Ascending aorta (tissue), 2 donors: Measurements from ENCODE around the gene BEND5. TPM values are rescaled to one million over a fixed set of nuclear protein-coding genes. Genes with fewer than 3 reads are reported as not detected.

ENCODE experiments used
- DNase-seq, 2 donors: peaks; one replicate each; pipeline ENCODE4 v3.0.0-alpha.2; 2019; ENCODE audit warnings: low spot score in 2 of 2
- H3K27ac ChIP-seq, 2 donors: fragments of 200-600 bp; sonication (generic); one replicate each; pipeline ENCODE4 v1.5.1; 2016 to 2017; ENCODE audit warnings: mild to moderate bottlenecking in 1 of 2
- H3K27me3 ChIP-seq: fragments of 200-600 bp; sonication (generic); one replicate; pipeline ENCODE4 v1.5.1; 2017
- H3K36me3 ChIP-seq, 2 donors: fragments of 200-600 bp; sonication (generic); one replicate each; pipeline ENCODE4 v1.5.1; 2016
- H3K4me1 ChIP-seq, 2 donors: fragments of 200-600 bp; sonication (generic); one replicate each; pipeline ENCODE4 v1.5.1; 2016 to 2017; ENCODE audit warnings: mild to moderate bottlenecking in 1 of 2
- H3K4me3 ChIP-seq, 2 donors: fragments of 200-600 bp; sonication (generic); one replicate each; pipeline ENCODE4 v1.5.1; 2016 to 2017; ENCODE audit warnings: mild to moderate bottlenecking in 1 of 2
- H3K9me3 ChIP-seq, 2 donors: fragments of 200-600 bp; sonication (generic); one replicate each; pipeline ENCODE4 v1.5.1; 2016
- intact Hi-C: fragments of 100-400 bp; cut with DNase I; formaldehyde crosslinking; loops from one replicate; pipeline ENCODE4 v1.15.1; 2023
- total RNA-seq: library from RNA; depleted of rRNA; stranded (reverse); fragments of >200 nt; gene quantifications from one replicate; pipeline ENCODE4 v1.1.0, GENCODE V29; 2016
- TF ChIP-seq, protein P1 (sequence below), 3 experiments: fragments of 200-600 bp in 2 of 3; fragments of 450-650 bp in 1 of 3; sonication (generic) in 2 of 3; IDR thresholded peaks; one replicate each; pipeline ENCODE4 v1.5.1; 2016 to 2019; ENCODE audit warnings: antibody characterized with exemption in 3 of 3, mild to moderate bottlenecking in 1 of 3, moderate library complexity in 1 of 3

BEND5 gene
- total RNA-seq, 1 donor from 2014 or later: 3.4 TPM

DNA sequence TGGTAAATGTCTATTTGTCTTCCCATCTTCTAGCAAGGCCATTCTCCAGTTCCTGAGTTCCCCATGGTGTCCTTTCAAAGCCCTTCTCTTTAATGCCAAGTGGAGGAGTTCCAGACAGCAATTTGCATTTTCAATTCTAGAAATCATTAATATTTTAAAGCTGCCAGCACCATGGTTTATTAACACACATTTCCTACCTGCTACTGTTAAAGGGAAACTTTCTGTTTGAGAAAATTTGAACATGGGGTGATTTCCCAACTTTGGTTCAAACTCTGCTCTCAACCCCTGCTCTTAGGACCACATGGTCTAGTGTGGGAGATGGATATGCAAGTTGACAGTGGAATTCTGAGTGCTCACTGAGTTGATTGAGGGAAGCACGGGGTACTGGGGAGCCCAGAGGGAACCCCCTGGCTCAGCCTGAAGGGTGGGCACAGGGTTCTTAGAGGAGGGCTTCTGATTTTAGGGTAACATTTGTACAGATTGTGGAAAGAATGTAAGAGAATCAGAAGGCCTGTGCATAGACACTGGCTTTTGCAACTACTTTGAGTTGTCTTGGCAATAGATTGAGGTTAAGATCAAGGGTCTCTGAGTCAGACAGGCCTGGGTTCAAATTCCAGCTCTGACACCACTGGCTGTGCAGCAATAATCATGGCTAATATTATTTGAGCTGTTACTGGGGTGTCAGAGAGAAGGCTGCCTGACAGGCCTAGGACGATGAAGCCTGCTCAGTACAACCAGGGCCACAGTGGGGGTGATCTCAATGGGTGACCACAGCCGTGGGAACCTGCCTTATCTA lies 97.8 kb downstream of the BEND5 start:
- TF ChIP-seq, protein P1, sequence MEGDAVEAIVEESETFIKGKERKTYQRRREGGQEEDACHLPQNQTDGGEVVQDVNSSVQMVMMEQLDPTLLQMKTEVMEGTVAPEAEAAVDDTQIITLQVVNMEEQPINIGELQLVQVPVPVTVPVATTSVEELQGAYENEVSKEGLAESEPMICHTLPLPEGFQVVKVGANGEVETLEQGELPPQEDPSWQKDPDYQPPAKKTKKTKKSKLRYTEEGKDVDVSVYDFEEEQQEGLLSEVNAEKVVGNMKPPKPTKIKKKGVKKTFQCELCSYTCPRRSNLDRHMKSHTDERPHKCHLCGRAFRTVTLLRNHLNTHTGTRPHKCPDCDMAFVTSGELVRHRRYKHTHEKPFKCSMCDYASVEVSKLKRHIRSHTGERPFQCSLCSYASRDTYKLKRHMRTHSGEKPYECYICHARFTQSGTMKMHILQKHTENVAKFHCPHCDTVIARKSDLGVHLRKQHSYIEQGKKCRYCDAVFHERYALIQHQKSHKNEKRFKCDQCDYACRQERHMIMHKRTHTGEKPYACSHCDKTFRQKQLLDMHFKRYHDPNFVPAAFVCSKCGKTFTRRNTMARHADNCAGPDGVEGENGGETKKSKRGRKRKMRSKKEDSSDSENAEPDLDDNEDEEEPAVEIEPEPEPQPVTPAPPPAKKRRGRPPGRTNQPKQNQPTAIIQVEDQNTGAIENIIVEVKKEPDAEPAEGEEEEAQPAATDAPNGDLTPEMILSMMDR (IDR thresholded peaks at IDR 0.05): no peak
- H3K36me3 ChIP-seq: no peaks in the 10 kb centered on the region
- no peaks in the 10 kb centered on the region for H3K9me3 ChIP-seq
- no peak overlapping the region for H3K4me3 ChIP-seq
- no peaks in the 10 kb centered on the region for H3K27me3 ChIP-seq
- no peak overlapping the region for H3K27ac ChIP-seq
- no peak for DNase-seq
- intact Hi-C loops: no loop called here
- H3K4me1 ChIP-seq: peaks cover 5 to 37% of the 10 kb centered on the region in 2 donors
